NCI-H1105 (cell line): ENCODE measurements around the gene DMRTC2.

Source experiments
- DNase-seq: peaks from one replicate; lab custom pipeline; 2025; lab: John Stamatoyannopoulos, UW

DMRTC2 gene

DNA sequence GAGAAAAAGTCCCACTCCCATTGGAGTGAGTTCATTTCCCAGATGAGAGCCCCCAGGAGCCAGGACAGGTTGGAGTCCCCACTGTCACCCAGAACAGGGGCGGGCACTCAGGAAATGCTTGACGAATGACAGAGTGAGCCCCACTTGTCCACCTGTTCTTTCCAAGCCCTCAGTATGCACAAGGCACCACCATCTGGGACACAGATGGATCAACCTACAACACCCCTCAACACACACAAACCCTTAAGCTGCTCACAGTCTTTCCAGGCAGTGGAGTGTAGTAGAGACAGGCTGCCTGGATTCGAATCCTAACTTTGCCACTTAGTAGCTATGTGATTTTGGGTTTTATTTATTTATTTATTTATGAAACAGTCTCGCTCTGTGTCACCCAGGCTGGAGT, 46.1 kb downstream of the DMRTC2 start:
- no peak for DNase-seq

DNA sequence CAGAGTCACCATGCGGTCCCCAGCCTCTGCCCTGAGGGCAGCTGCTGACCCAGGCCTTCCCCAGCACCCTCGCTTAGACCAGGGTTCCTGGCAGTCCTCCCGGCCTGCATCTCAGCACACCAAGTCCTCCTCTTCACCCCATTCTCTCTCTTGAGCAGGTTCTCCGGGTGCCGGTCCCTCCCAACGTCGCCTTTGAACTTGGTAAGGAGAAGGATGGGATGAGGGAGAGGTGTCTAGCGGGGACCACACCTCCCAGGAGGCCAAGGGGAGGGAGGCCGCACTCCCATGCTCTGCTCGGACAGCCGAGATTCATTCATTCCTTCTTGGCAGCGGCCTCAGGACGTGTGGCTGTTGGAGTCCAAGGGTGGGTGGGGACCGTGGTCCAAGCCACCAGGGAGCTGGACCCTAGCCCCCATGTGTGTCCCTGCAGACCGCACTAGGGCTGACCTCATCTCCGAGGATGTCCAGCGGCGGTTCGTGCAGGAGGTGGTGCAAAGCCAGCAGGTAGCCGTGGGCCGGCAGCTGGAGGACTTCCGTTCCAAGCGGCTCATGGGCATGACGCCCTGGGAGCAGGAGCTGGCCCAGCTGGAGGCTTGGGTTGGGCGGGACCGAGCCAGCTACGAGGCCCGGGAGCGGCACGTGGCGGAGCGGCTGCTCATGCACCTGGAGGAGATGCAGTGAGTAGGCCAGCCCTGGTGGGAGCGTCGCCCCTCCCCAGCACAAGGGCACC, 47.5 kb downstream of the DMRTC2 start:
- no peak for DNase-seq

DNA sequence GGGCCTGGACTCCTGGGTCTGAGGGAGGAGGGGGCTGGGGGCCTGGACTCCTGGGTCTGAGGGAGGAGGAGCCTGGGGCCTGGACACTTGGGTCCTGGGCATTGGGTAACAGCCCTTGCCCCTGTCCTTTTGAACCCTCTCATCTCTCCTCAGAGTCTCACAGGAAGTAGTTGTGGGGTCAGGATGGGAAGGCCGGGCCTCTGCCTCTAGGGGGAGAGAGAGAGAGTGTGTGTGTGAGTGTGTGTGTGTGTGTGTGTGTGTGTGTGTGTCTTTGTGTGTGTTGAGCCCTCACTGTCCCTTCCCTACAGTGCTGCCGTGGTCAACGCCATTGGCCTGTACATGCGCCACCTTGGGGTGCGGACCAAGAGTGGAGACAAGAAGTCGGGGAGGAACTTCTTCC, 49.1 kb downstream of the DMRTC2 start:
- DNase-seq, result no peak

DNA sequence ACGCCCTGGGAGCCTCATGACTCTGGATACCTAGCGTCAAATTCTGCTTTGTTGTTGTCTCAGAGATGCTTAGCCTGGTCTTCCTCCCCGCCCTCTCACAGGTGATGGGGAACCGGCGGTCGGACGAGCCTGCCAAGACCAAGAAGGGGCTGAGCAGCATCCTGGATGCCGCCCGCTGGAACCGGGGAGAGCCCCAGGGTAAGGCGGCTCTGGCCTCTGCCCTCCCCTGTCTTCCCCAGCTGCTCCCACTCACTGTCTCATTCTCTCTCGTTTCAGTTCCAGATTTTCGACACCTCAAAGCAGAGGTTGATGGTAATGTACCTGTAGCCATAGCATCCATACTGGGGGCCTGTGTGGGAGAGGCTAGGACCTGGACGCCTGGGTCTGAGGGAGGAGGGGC, 49.5 kb downstream of the DMRTC2 start:
- DNase-seq, result no peak

DNA sequence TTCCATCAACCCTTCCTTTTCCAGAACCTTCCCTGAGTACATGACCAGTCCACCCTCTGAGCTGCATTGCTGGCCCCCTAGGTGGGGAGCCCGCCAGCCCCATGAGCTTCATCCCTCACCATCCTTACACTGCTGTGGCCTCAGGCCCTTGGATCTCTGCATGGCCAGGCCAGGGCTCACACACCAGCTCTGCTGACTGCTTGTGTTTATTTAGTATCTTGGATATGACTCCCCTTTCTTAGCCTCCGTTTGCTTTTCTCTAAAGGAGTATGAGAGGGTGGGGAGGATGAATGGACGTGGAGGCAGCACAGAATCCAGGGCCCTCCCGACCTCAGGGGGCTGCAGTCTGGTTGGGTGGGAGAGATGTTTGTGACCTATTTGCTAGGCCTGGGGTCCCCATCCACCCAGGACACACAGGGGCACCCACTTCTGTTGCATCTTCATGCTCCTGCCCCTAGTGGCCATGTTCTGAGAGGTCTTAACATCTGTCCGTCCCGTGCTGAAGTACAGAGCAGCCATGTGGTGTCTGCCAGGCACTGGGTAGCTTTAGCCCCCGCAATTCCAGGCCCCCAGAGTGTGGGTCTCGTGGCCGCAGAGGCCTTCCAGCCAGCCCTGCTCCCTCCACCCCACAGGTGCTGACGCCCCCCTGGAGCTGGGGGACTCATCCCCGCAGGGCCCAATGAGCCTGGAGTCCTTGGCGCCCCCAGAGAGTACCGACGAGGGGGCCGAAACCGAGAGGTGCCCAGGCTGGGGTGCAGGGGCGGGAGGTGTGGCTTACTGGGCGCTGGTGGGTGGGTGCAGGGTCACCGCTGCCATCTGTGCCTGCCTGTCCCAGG, 51.1 kb downstream of the DMRTC2 start:
- DNase-seq, result no peak

DNA sequence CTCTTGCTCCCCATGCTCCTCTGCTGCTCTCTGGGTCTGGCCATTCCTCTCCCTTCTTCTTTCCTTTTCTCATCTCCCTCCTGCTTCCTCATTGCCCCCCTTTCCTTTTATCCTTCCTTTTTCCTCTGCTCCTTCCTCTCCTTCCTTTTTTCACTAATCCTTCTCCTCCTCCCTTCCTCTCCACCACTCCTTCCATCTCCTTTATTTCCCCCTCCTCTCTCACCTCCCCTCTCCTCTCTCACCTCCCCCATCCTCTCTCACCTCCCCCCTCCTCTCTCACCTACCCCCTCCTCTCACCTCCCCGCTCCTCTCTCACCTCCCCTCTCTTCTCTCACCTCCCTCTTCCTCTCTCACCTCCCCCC, 51.7 kb downstream of the DMRTC2 start:
- DNase-seq, result no peak

DNA sequence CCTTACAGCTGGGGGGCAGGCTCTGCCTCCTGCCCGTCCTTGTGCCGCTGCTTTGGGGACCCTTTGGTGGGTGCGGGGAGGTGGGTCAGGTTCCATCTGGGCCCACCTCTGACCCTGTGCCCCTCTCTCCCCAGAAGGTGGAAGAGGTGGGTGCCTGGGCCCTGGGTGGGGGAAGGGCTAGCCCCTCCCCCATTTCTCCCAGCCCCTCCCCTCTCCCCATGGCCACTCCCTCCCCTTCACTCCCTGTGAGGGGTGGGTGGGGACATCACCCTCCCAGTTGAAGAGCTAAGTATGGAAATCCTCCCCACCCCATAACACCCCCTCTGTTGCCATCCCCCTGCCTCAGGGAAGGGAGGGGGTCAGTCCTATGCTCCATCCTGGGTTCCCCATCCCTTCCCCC, 52.3 kb downstream of the DMRTC2 start:
- DNase-seq, result no peak

DNA sequence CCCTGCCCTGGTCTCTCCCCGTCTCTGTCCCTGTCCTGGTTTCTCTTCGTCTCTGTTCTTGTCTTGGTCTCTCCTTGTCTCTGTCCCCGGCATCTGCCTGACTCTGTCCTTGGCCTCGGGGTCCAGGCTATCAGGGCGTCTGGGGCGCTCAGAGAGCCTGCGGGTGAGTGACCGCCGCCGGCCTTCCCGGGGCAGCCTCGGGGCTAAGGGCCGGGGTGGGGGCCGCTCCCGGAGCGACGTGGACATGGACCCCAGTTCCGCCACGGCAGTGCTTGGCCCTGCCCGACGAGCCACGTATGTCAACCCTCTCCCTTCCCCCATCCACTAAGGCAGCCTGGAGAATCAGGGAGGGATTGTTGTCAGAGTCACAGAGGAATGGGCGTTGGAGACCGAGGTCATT, 53.0 kb downstream of the DMRTC2 start:
- no peak for DNase-seq

DNA sequence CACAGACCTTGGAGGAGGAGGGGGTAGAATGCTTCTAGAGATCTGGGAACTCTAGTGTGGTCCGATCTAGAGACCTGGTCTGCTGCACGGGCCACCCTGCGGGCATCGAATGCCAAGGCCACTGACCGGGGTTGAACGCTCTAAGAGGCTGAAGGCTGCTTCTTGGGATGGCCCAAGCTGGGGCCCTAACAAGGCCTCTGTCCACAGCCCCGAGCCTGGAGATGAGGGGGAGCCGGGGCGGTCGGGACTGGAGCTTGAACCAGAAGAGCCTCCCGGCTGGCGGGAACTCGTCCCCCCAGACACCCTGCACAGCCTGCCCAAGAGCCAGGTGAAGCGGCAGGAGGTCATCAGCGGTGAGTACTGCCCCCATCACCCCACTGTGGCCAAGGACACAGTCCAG, 53.4 kb downstream of the DMRTC2 start:
- DNase-seq, result no peak
